B cell (primary cell): ENCODE measurements around the gene SIT1. TPM values are rescaled to one million over a fixed set of nuclear protein-coding genes. Genes with fewer than 3 reads are reported as not detected.

Source experiments
- ATAC-seq: fragments of 200-7000 bp; cut with Tn5 transposase; one replicate; pipeline ENCODE4 v1.10.0; 2021; ENCODE audit warnings: low read depth, mild to moderate bottlenecking, moderate number of reproducible peaks, moderate library complexity
- CTCF ChIA-PET: fragments of 350-600 bp; sonication (Branson Sonifier 250); formaldehyde crosslinking; loops from one replicate; lab custom pipeline; 2021; ENCODE audit warnings: antibody characterized with exemption, inconsistent platforms; lab: Charles Lee
- POLR2A ChIA-PET: fragments of 350-600 bp; sonication (Branson Sonifier 250); formaldehyde crosslinking; loops from one replicate; lab custom pipeline; 2021; ENCODE audit warnings: antibody characterized with exemption; lab: Charles Lee
- DNase-seq: peaks from one replicate; pipeline ENCODE4 v3.0.0; 2013
- H2AFZ ChIP-seq: 2 replicates; pipeline ENCODE4 v1.6.1; 2012; ENCODE audit warnings: mild to moderate bottlenecking, low read depth, low read length; ENCODE audit not compliant: insufficient read depth, poor library complexity, severe bottlenecking
- H3K27ac ChIP-seq, 2 donors: 1 replicate in 1 of 2; 2 replicates in 1 of 2; pipeline ENCODE4 v1.5.1; 2012 to 2013; ENCODE audit warnings: low read length in 2 of 2, mild to moderate bottlenecking in 2 of 2, moderate library complexity in 1 of 2
- H3K27me3 ChIP-seq, 4 experiments: fragments of 200-600 bp in 1 of 4; sonication (generic) in 1 of 4; replicated peaks in 1 of 4; 1 replicate in 2 of 4; 2 replicates in 2 of 4; pipeline versions ENCODE4 v1.6.1 to v1.7.0; 2013 to 2016; ENCODE audit warnings: low read length in 3 of 4, mild to moderate bottlenecking in 2 of 4, mixed read lengths in 1 of 4, moderate library complexity in 1 of 4; ENCODE audit not compliant: insufficient read depth in 4 of 4, control insufficient read depth in 3 of 4; ENCODE audit errors: control extremely low read depth in 1 of 4
- H3K36me3 ChIP-seq, 2 experiments: replicated peaks in 1 of 2; 1 replicate in 1 of 2; 2 replicates in 1 of 2; pipeline versions ENCODE4 v1.6.1 to v1.7.1; 2013; ENCODE audit warnings: low read length in 1 of 2; ENCODE audit not compliant: insufficient read depth in 2 of 2, control insufficient read depth in 1 of 2; ENCODE audit errors: control extremely low read depth in 1 of 2, extremely low read depth in 1 of 2
- H3K4me1 ChIP-seq, 2 donors: fragments of 200-600 bp in 1 of 2; sonication (generic) in 1 of 2; 1 replicate in 1 of 2; 2 replicates in 1 of 2; pipeline versions ENCODE4 v1.5.1 to v1.6.1; 2013 to 2017; ENCODE audit warnings: low read length in 2 of 2; ENCODE audit not compliant: control insufficient read depth in 2 of 2, insufficient read depth in 2 of 2
- H3K4me2 ChIP-seq: replicated peaks from 2 replicates; pipeline ENCODE3; 2012; ENCODE audit warnings: mild to moderate bottlenecking, low read depth, low read length; ENCODE audit not compliant: poor library complexity, severe bottlenecking
- H3K4me3 ChIP-seq, 5 experiments: fragments of 200-600 bp in 1 of 5; sonication (generic) in 1 of 5; 1 replicate in 3 of 5; 2 replicates in 2 of 5; pipeline versions ENCODE4 v1.5.1 to v1.7.0; 2011 to 2016; ENCODE audit warnings: low read length in 4 of 5, mild to moderate bottlenecking in 4 of 5, low read depth in 2 of 5, control low read depth in 1 of 5, moderate library complexity in 1 of 5; ENCODE audit not compliant: insufficient read depth in 1 of 5; ENCODE audit errors: control extremely low read depth in 1 of 5, extremely low read depth in 1 of 5
- H3K79me2 ChIP-seq: fragments of 200-600 bp; sonication (generic); one replicate; pipeline ENCODE4 v1.6.0; 2016; ENCODE audit warnings: low read length; ENCODE audit not compliant: control insufficient read depth, insufficient read depth
- H3K9ac ChIP-seq: fragments of 200-600 bp; sonication (generic); 2 replicates; pipeline ENCODE4 v1.6.1; 2017; ENCODE audit warnings: mild to moderate bottlenecking, low read length, moderate library complexity
- H3K9me3 ChIP-seq, 3 donors: one replicate each; pipeline versions ENCODE4 v1.6.1 to v1.7.1; 2013; ENCODE audit warnings: low read length in 2 of 3; ENCODE audit not compliant: control insufficient read depth in 2 of 3, insufficient read depth in 1 of 3; ENCODE audit errors: control extremely low read depth in 1 of 3
- H4K20me1 ChIP-seq: 2 replicates; pipeline ENCODE4 v1.6.0; 2012; ENCODE audit warnings: mild to moderate bottlenecking, low read length; ENCODE audit not compliant: insufficient read depth, control insufficient read depth, poor library complexity, severe bottlenecking
- H3K27ac Mint-ChIP-seq: one replicate; pipeline ENCODE4 v1.8.0; 2021; ENCODE audit warnings: mixed read lengths
- H3K27me3 Mint-ChIP-seq: one replicate; pipeline ENCODE4 v1.8.0; 2021; ENCODE audit warnings: mixed read lengths
- H3K4me1 Mint-ChIP-seq: one replicate; pipeline ENCODE4 v1.8.0; 2021; ENCODE audit warnings: mixed read lengths
- H3K4me3 Mint-ChIP-seq: one replicate; pipeline ENCODE4 v1.8.0; 2021; ENCODE audit warnings: mixed read lengths
- H3K9me3 Mint-ChIP-seq: one replicate; pipeline ENCODE4 v1.8.0; 2022; ENCODE audit warnings: mixed read lengths; ENCODE audit not compliant: insufficient read depth
- EZH2 ChIP-seq: IDR thresholded peaks from 2 replicates; pipeline ENCODE4 v1.6.1; 2012; ENCODE audit warnings: borderline replicate concordance, low read depth, mild to moderate bottlenecking, moderate library complexity, low read length; ENCODE audit not compliant: insufficient read depth, poor library complexity, severe bottlenecking
- WGBS: methylation state at CpG from one replicate; pipeline ENCODE4 v1.1.5; 2013; ENCODE audit warnings: missing lambda C conversion rate; ENCODE audit not compliant: insufficient coverage; 5-methylcytosine and 5-hydroxymethylcytosine counted together
- intact Hi-C: fragments of 100-400 bp; cut with micrococcal nuclease; formaldehyde crosslinking; loops from one replicate; pipeline ENCODE4 v1.10.0; 2022
- polyA plus RNA-seq: library from polyadenylated mRNA; depleted of rRNA; stranded (reverse); fragments of >200 nt; gene quantifications from 2 replicates; pipeline ENCODE4 v1.2.3, GENCODE V29; 2012
- total RNA-seq, 2 donors: library from RNA; stranded (reverse); fragments of 120-200 nt in 1 of 2; gene quantifications; 1 replicate in 1 of 2; 2 replicates in 1 of 2; pipeline versions ENCODE4 v1.2.3 to v1.2.4, GENCODE V29; 2013 to 2022
- TF ChIP-seq, protein P1 (sequence below): fragments of 200-600 bp; IDR thresholded peaks from one replicate; pipeline ENCODE4 v1.8.0; 2022; ENCODE audit warnings: antibody characterized with exemption, mild to moderate bottlenecking

Gene SIT1
- total and polyA plus RNA-seq, 2 donors (not counting 1 experiment from before 2014, with no cell fraction given): 37.1 to 38.5 TPM

GRCh38 chr9:35682051-35682450, 31.3 kb upstream of the SIT1 start:
- no peaks in the 10 kb centered on the region for H3K27me3 Mint-ChIP-seq
- CTCF ChIA-PET: interaction anchor here (7.6 kb wide), 1 partner anchor 13 kb away, joined by 82 read pairs; no protein-coding TSS in a partner anchor
- no peak overlapping the region for H3K4me2 ChIP-seq
- no peak overlapping the region for H3K27ac ChIP-seq
- no peak overlapping the region for H2AFZ ChIP-seq
- peaks cover 18% of the 10 kb centered on the region for H3K4me1 Mint-ChIP-seq
- H3K9me3 ChIP-seq: no peaks in the 10 kb centered on the region
- H3K36me3 ChIP-seq: no peaks in the 10 kb centered on the region
- H3K4me3 ChIP-seq: no peak overlapping the region
- no peak overlapping the region for H3K9ac ChIP-seq
- H3K9me3 Mint-ChIP-seq: no peaks in the 10 kb centered on the region
- POLR2A ChIA-PET: no interaction called here
- WGBS: 94% methylated on average over 5 of the region's 6 CpGs
- intact Hi-C loops: no loop called here
- H3K79me2 ChIP-seq: no peaks in the 10 kb centered on the region
- ATAC-seq (no peak), DNase-seq (no peak)
- TF ChIP-seq, protein P1, sequence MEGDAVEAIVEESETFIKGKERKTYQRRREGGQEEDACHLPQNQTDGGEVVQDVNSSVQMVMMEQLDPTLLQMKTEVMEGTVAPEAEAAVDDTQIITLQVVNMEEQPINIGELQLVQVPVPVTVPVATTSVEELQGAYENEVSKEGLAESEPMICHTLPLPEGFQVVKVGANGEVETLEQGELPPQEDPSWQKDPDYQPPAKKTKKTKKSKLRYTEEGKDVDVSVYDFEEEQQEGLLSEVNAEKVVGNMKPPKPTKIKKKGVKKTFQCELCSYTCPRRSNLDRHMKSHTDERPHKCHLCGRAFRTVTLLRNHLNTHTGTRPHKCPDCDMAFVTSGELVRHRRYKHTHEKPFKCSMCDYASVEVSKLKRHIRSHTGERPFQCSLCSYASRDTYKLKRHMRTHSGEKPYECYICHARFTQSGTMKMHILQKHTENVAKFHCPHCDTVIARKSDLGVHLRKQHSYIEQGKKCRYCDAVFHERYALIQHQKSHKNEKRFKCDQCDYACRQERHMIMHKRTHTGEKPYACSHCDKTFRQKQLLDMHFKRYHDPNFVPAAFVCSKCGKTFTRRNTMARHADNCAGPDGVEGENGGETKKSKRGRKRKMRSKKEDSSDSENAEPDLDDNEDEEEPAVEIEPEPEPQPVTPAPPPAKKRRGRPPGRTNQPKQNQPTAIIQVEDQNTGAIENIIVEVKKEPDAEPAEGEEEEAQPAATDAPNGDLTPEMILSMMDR: no peak
- TF ChIP-seq EZH2: no peak
- no peak overlapping the region for H3K4me3 Mint-ChIP-seq
- H3K27ac Mint-ChIP-seq: no peak overlapping the region
- H4K20me1 ChIP-seq: no peaks in the 10 kb centered on the region
- no peaks in the 10 kb centered on the region for H3K27me3 ChIP-seq
- peaks cover 14 to 20% of the 10 kb centered on the region in 2 donors for H3K4me1 ChIP-seq

DNA sequence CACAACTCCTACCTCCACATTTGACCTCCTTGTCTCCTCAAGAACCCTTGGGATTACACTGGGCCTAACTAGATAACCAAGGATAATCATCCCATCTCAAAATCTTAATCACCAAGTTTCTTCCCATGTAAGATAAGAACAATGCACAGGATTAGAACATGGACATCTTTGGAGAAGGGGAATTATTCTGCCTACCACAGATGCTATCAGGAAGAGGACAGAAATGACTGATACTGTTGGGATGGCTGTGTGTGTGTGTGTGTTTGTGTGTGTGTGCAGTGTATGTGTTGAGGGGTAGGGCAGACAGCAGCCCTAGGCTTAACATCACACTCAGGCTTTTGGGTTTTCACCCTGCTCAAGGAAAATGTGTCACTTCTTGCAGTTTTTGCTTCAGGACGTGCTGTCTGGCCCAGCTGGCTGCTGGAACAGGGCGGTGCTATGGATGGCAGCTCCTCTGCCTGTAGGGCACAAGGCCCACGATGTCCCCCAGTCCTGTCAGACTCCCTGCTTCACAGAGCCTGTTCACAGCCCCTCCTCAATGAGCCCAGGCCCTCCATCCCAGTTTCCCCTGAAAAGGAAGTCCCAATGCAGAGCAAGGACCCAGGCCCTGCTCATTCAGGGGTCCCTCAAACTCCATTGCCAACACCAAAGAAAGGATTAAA, 30.7 kb upstream of the SIT1 start:
- H3K4me3 ChIP-seq: no peak overlapping the region
- H3K4me2 ChIP-seq: no peak overlapping the region
- H3K9ac ChIP-seq: no peak overlapping the region
- Mint-ChIP-seq H3K4me1 (peaks cover 21% of the 10 kb centered on the region), H3K27me3 (peaks cover under 1% of the 10 kb centered on the region), H3K4me3 (no peak overlapping the region), H3K9me3 (no peaks in the 10 kb centered on the region), H3K27ac (no peak overlapping the region)
- no peak overlapping the region for H3K27ac ChIP-seq
- intact Hi-C loops: no loop called here
- no peak overlapping the region for H2AFZ ChIP-seq
- H3K9me3 ChIP-seq: no peaks in the 10 kb centered on the region
- no peaks in the 10 kb centered on the region for H3K79me2 ChIP-seq
- peaks cover 0 to 1% (median under 1%) of the 10 kb centered on the region in 4 experiments for H3K27me3 ChIP-seq
- H4K20me1 ChIP-seq: no peaks in the 10 kb centered on the region
- no peak for DNase-seq
- CTCF ChIA-PET: interaction anchor here (1.4 to 7.6 kb wide), 5 partner anchors 7 to 24 kb away, joined by 6 to 82 read pairs (median 12); partner anchors contain the start of genes ARHGEF39, CCDC107, RMRP and TPM2
- 94% methylated on average over 3 of the region's 3 CpGs for WGBS
- TF ChIP-seq, protein P1: no peak
- TF ChIP-seq EZH2: no peak
- POLR2A ChIA-PET: interaction anchor here (1.0 to 1.7 kb wide), 3 partner anchors 23 to 50 kb away, joined by 3 to 7 read pairs (median 3); partner anchors contain the start of genes CCDC107, CREB3, RMRP and TLN1
- no peaks in the 10 kb centered on the region for H3K36me3 ChIP-seq
- no peak for ATAC-seq
- peaks cover 14 to 21% of the 10 kb centered on the region in 2 donors for H3K4me1 ChIP-seq
